ENCODE results near the gene MEX3A. TPM values are rescaled to one million over a fixed set of nuclear protein-coding genes. Genes with fewer than 3 reads are reported as not detected.

MEX3A gene
- total and polyA plus RNA-seq, 2 of the 8 experiments (the other 6 are each of a cell fraction or from before 2014, with no cell fraction given), result 34.1 to 52.4 TPM

DNA sequence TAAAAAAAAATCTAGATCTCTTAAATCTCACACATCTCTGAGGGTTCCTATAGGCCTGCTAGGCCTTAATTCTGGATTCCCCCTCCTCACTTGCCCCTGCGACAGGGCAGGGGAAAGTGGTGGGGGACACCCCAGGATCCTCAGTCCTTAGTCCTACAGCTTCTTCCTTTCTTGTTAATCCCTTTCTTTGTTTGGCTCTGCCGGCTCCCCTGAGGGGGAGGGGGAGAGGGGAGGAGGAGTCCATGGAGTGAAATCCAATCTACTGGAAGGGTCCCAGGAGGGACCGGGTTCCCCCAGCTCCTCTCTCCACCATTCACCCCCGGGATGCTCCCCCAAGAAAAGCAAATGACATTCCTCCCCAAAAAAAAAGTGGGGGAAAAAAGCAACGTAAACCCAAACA lies 8.5 kb downstream of the MEX3A start (continued):
- no peak for TF ChIP-seq PHF8 (conservative IDR thresholded peaks at IDR 0.05; ENCODE audit: low read depth, low read length)
- TF ChIP-seq SP4 (IDR thresholded peaks at IDR 0.05; ENCODE audit: low read length), result no peak
- TF ChIP-seq JUN (IDR thresholded peaks at IDR 0.05; ENCODE audit: low read depth, low read length), result no peak
- no peak for TF ChIP-seq TBP (IDR thresholded peaks at IDR 0.05; ENCODE audit: low read depth, low read length)
- TF ChIP-seq CEBPB (IDR thresholded peaks at IDR 0.05; ENCODE audit: low read depth, low read length), result no peak
- TF ChIP-seq, protein P1, sequence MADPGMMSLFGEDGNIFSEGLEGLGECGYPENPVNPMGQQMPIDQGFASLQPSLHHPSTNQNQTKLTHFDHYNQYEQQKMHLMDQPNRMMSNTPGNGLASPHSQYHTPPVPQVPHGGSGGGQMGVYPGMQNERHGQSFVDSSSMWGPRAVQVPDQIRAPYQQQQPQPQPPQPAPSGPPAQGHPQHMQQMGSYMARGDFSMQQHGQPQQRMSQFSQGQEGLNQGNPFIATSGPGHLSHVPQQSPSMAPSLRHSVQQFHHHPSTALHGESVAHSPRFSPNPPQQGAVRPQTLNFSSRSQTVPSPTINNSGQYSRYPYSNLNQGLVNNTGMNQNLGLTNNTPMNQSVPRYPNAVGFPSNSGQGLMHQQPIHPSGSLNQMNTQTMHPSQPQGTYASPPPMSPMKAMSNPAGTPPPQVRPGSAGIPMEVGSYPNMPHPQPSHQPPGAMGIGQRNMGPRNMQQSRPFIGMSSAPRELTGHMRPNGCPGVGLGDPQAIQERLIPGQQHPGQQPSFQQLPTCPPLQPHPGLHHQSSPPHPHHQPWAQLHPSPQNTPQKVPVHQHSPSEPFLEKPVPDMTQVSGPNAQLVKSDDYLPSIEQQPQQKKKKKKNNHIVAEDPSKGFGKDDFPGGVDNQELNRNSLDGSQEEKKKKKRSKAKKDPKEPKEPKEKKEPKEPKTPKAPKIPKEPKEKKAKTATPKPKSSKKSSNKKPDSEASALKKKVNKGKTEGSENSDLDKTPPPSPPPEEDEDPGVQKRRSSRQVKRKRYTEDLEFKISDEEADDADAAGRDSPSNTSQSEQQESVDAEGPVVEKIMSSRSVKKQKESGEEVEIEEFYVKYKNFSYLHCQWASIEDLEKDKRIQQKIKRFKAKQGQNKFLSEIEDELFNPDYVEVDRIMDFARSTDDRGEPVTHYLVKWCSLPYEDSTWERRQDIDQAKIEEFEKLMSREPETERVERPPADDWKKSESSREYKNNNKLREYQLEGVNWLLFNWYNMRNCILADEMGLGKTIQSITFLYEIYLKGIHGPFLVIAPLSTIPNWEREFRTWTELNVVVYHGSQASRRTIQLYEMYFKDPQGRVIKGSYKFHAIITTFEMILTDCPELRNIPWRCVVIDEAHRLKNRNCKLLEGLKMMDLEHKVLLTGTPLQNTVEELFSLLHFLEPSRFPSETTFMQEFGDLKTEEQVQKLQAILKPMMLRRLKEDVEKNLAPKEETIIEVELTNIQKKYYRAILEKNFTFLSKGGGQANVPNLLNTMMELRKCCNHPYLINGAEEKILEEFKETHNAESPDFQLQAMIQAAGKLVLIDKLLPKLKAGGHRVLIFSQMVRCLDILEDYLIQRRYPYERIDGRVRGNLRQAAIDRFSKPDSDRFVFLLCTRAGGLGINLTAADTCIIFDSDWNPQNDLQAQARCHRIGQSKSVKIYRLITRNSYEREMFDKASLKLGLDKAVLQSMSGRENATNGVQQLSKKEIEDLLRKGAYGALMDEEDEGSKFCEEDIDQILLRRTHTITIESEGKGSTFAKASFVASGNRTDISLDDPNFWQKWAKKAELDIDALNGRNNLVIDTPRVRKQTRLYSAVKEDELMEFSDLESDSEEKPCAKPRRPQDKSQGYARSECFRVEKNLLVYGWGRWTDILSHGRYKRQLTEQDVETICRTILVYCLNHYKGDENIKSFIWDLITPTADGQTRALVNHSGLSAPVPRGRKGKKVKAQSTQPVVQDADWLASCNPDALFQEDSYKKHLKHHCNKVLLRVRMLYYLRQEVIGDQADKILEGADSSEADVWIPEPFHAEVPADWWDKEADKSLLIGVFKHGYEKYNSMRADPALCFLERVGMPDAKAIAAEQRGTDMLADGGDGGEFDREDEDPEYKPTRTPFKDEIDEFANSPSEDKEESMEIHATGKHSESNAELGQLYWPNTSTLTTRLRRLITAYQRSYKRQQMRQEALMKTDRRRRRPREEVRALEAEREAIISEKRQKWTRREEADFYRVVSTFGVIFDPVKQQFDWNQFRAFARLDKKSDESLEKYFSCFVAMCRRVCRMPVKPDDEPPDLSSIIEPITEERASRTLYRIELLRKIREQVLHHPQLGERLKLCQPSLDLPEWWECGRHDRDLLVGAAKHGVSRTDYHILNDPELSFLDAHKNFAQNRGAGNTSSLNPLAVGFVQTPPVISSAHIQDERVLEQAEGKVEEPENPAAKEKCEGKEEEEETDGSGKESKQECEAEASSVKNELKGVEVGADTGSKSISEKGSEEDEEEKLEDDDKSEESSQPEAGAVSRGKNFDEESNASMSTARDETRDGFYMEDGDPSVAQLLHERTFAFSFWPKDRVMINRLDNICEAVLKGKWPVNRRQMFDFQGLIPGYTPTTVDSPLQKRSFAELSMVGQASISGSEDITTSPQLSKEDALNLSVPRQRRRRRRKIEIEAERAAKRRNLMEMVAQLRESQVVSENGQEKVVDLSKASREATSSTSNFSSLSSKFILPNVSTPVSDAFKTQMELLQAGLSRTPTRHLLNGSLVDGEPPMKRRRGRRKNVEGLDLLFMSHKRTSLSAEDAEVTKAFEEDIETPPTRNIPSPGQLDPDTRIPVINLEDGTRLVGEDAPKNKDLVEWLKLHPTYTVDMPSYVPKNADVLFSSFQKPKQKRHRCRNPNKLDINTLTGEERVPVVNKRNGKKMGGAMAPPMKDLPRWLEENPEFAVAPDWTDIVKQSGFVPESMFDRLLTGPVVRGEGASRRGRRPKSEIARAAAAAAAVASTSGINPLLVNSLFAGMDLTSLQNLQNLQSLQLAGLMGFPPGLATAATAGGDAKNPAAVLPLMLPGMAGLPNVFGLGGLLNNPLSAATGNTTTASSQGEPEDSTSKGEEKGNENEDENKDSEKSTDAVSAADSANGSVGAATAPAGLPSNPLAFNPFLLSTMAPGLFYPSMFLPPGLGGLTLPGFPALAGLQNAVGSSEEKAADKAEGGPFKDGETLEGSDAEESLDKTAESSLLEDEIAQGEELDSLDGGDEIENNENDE (IDR thresholded peaks at IDR 0.05; ENCODE audit: insufficient replicate concordance, low read length), result peak; percentile 59
- TF ChIP-seq SIN3A (conservative IDR thresholded peaks at IDR 0.05 in 1 of 2, IDR thresholded peaks at IDR 0.05 in 1 of 2; ENCODE audit: low read depth in 1 of 2, low read length in 2 of 2), result 0 out of 4 replicates have a peak, but pooled peaks of 1 of the 2 experiments have one; percentile 45
- TF ChIP-seq, protein P2, sequence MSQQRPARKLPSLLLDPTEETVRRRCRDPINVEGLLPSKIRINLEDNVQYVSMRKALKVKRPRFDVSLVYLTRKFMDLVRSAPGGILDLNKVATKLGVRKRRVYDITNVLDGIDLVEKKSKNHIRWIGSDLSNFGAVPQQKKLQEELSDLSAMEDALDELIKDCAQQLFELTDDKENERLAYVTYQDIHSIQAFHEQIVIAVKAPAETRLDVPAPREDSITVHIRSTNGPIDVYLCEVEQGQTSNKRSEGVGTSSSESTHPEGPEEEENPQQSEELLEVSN (IDR thresholded peaks at IDR 0.05), result no peak
- no peak for TF ChIP-seq KDM5A (IDR thresholded peaks at IDR 0.05; ENCODE audit: low read length)
- TF ChIP-seq, protein P3, sequence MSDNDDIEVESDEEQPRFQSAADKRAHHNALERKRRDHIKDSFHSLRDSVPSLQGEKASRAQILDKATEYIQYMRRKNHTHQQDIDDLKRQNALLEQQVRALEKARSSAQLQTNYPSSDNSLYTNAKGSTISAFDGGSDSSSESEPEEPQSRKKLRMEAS (IDR thresholded peaks at IDR 0.05), result no peak
- no peak for TF ChIP-seq RAD21 (IDR thresholded peaks at IDR 0.05 in 1 of 2, conservative IDR thresholded peaks at IDR 0.05 in 1 of 2; ENCODE audit: low read depth in 2 of 2, low read length in 2 of 2)

All from H1 (cell line).